GM12878 (cell line): ENCODE measurements around the gene XCR1. TPM values are rescaled to one million over a fixed set of nuclear protein-coding genes. Genes with fewer than 3 reads are reported as not detected.

Experiments used
- BCL11A ChIP-seq: IDR thresholded peaks from 2 replicates; pipeline ENCODE4 v1.6.1; 2011; ENCODE audit warnings: low read depth, low read length
- BMI1 ChIP-seq: fragments of 450-650 bp; IDR thresholded peaks from 2 replicates; pipeline ENCODE4 v1.6.1; 2016; ENCODE audit warnings: mild to moderate bottlenecking, moderate library complexity, borderline replicate concordance
- BRCA1 ChIP-seq: IDR thresholded peaks from 2 replicates; pipeline ENCODE4 v1.6.1; 2011; ENCODE audit warnings: low read depth, low read length, improper control_type of control experiment
- CHD2 ChIP-seq: IDR thresholded peaks from 2 replicates; pipeline ENCODE4 v1.6.1; 2011; ENCODE audit warnings: low read depth, low read length, improper control_type of control experiment, borderline replicate concordance
- FOS ChIP-seq: IDR thresholded peaks from 3 replicates; pipeline ENCODE4 v1.6.1; 2011; ENCODE audit warnings: borderline replicate concordance; ENCODE audit not compliant: insufficient read length; ENCODE audit errors: extremely low read depth
- HCFC1 ChIP-seq: fragments of 150-350 bp; IDR thresholded peaks from 2 replicates; pipeline ENCODE4 v1.6.1; 2014; ENCODE audit warnings: low read length
- HDGF ChIP-seq: fragments of 450-650 bp; IDR thresholded peaks from 2 replicates; pipeline ENCODE4 v1.6.1; 2016; ENCODE audit warnings: antibody characterized with exemption
- IKZF2 ChIP-seq, 2 experiments: fragments of 450-650 bp; IDR thresholded peaks; 2 replicates each; pipeline ENCODE4 v1.6.1; 2017; ENCODE audit warnings: mild to moderate bottlenecking in 2 of 2, moderate library complexity in 2 of 2
- IRF4 ChIP-seq: IDR thresholded peaks from 2 replicates; pipeline ENCODE4 v1.6.1; 2011; ENCODE audit warnings: low read depth, low read length
- MEF2B ChIP-seq: fragments of 450-650 bp; IDR thresholded peaks from 2 replicates; pipeline ENCODE4 v1.6.1; 2018; ENCODE audit warnings: mild to moderate bottlenecking, moderate library complexity; ENCODE audit not compliant: partially characterized antibody, poor library complexity, severe bottlenecking
- MTA2 ChIP-seq: fragments of 450-650 bp; IDR thresholded peaks from 2 replicates; pipeline ENCODE4 v1.6.1; 2016; ENCODE audit warnings: low read depth, mild to moderate bottlenecking, moderate library complexity
- MXI1 ChIP-seq: fragments of 150-350 bp; IDR thresholded peaks from 2 replicates; pipeline ENCODE4 v1.6.1; 2011; ENCODE audit warnings: low read depth, mild to moderate bottlenecking, inconsistent platforms, low read length, improper control_type of control experiment
- NBN ChIP-seq: fragments of 450-650 bp; IDR thresholded peaks from 2 replicates; pipeline ENCODE4 v1.6.1; 2016
- NFIC ChIP-seq: IDR thresholded peaks from 2 replicates; pipeline ENCODE4 v1.6.1; 2012; ENCODE audit warnings: low read depth, mild to moderate bottlenecking, inconsistent platforms, low read length, moderate library complexity
- NR2F1 ChIP-seq: fragments of 450-650 bp; conservative IDR thresholded peaks from 2 replicates; pipeline ENCODE4 v1.6.1; 2017; ENCODE audit warnings: mild to moderate bottlenecking
- RUNX3 ChIP-seq: IDR thresholded peaks from 2 replicates; pipeline ENCODE4 v1.6.1; 2012; ENCODE audit warnings: low read length, inconsistent platforms
- SMAD1 ChIP-seq: fragments of 450-650 bp; IDR thresholded peaks from 2 replicates; pipeline ENCODE4 v1.6.1; 2018; ENCODE audit warnings: mild to moderate bottlenecking, low read depth; ENCODE audit not compliant: partially characterized antibody
- SMARCA5 ChIP-seq: fragments of 450-650 bp; IDR thresholded peaks from 2 replicates; pipeline ENCODE4 v1.6.1; 2017; ENCODE audit warnings: mild to moderate bottlenecking
- SUZ12 ChIP-seq: fragments of 200-600 bp; sonication (generic); IDR thresholded peaks from one replicate; pipeline ENCODE4 v1.6.1; 2018; ENCODE audit warnings: antibody characterized with exemption, mild to moderate bottlenecking; ENCODE audit not compliant: unreplicated experiment
- polyA plus RNA-seq, 11 experiments: library from polyadenylated mRNA; depleted of rRNA in 4 of 11; unstranded in 6 of 11; stranded (reverse) in 5 of 11; fragments of >200 nt; fragmentation: Nextera tagmentation in 4 of 11; fragmentation: Illumina TruSeq in 1 of 11; extraction: Ambion mirVana in 4 of 11; extraction: Trizol in 1 of 11; gene quantifications; 1 replicate in 1 of 11; 2 replicates in 10 of 11; pipeline versions ENCODE4 v1.2.1 to v1.2.3, GENCODE V29; 2011 to 2016; ENCODE audit warnings: inconsistent platforms in 2 of 11, missing spikeins in 2 of 11, low read depth in 1 of 11
- total RNA-seq, 4 experiments: library from RNA; depleted of rRNA in 3 of 4; stranded (reverse); fragments of >200 nt in 3 of 4; fragmentation: Illumina TruSeq in 1 of 4; extraction: Trizol in 1 of 4; gene quantifications; 2 replicates each; pipeline versions ENCODE4 v1.2.1 to v1.2.3, GENCODE V29; 2013 to 2021
- TF ChIP-seq, protein P1 (sequence below): fragments of 450-650 bp; IDR thresholded peaks from 2 replicates; pipeline ENCODE4 v1.6.1; 2017; ENCODE audit warnings: low read depth, mild to moderate bottlenecking, moderate library complexity
- TF ChIP-seq, protein P2 (sequence below): IDR thresholded peaks from 2 replicates; pipeline ENCODE4 v1.6.1; 2012; ENCODE audit warnings: mild to moderate bottlenecking, low read depth, low read length
- TF ChIP-seq, protein P3 (sequence below): fragments of 450-650 bp; IDR thresholded peaks from 2 replicates; pipeline ENCODE4 v1.6.1; 2017; ENCODE audit warnings: borderline replicate concordance
- TF ChIP-seq, protein P4 (sequence below): fragments of 450-650 bp; IDR thresholded peaks from 2 replicates; pipeline ENCODE4 v1.6.1; 2018; ENCODE audit warnings: borderline replicate concordance, mild to moderate bottlenecking; ENCODE audit not compliant: partially characterized antibody

The XCR1 gene
- total and polyA plus RNA-seq, 10 of the 15 experiments (the other 5 are each of a cell fraction or from before 2014, with no cell fraction given): 0.02 to 0.29 (median 0.13) TPM; not detected in 2

DNA sequence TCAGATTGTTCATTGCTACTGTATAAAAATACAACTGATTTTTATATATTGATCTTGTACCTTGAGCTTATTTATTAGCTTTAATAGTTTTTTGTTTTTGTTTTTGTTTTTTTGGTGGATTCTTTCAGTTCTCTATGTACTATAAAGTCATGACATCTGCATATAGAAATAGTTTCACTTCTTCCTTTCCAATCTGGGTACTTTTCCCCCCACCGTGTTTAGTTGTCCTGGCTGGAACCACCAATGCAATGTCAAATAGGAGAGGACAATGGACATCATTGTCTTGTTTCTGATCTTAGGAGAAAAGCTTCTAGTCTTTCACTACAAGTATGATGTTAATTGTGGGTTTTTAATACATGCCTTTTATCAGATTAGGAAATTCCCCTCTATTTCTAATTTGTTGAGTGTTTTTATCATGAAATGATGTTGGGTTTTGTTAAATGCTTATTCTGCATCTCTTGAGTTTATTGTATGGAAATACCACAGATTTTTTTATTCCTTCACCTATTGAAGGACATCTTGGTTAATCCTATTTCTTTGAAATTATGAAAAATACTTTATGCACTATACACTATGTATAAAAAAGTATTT is 2.8 kb upstream of the XCR1 start (continued):
- TF ChIP-seq, protein P1, sequence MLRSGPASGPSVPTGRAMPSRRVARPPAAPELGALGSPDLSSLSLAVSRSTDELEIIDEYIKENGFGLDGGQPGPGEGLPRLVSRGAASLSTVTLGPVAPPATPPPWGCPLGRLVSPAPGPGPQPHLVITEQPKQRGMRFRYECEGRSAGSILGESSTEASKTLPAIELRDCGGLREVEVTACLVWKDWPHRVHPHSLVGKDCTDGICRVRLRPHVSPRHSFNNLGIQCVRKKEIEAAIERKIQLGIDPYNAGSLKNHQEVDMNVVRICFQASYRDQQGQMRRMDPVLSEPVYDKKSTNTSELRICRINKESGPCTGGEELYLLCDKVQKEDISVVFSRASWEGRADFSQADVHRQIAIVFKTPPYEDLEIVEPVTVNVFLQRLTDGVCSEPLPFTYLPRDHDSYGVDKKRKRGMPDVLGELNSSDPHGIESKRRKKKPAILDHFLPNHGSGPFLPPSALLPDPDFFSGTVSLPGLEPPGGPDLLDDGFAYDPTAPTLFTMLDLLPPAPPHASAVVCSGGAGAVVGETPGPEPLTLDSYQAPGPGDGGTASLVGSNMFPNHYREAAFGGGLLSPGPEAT: peak; percentile 95
- no peak for TF ChIP-seq SUZ12
- TF ChIP-seq NR2F1: peak; percentile 40; the same call in 1 of the 2 replicates
- TF ChIP-seq NFIC: peak; percentile 76
- TF ChIP-seq IKZF2 (IDR thresholded peaks at IDR 0.05): peak; percentile 70 to 81; a peak in 2 of 4 replicates
- no peak for TF ChIP-seq SMARCA5
- TF ChIP-seq IRF4: 0 out of 2 replicates have a peak, but pooled peaks have one; percentile 39
- no peak for TF ChIP-seq BRCA1
- no peak for TF ChIP-seq FOS
- no peak for TF ChIP-seq HCFC1
- TF ChIP-seq CHD2: no peak
- peak; percentile 52 for TF ChIP-seq BMI1
- TF ChIP-seq, protein P2, sequence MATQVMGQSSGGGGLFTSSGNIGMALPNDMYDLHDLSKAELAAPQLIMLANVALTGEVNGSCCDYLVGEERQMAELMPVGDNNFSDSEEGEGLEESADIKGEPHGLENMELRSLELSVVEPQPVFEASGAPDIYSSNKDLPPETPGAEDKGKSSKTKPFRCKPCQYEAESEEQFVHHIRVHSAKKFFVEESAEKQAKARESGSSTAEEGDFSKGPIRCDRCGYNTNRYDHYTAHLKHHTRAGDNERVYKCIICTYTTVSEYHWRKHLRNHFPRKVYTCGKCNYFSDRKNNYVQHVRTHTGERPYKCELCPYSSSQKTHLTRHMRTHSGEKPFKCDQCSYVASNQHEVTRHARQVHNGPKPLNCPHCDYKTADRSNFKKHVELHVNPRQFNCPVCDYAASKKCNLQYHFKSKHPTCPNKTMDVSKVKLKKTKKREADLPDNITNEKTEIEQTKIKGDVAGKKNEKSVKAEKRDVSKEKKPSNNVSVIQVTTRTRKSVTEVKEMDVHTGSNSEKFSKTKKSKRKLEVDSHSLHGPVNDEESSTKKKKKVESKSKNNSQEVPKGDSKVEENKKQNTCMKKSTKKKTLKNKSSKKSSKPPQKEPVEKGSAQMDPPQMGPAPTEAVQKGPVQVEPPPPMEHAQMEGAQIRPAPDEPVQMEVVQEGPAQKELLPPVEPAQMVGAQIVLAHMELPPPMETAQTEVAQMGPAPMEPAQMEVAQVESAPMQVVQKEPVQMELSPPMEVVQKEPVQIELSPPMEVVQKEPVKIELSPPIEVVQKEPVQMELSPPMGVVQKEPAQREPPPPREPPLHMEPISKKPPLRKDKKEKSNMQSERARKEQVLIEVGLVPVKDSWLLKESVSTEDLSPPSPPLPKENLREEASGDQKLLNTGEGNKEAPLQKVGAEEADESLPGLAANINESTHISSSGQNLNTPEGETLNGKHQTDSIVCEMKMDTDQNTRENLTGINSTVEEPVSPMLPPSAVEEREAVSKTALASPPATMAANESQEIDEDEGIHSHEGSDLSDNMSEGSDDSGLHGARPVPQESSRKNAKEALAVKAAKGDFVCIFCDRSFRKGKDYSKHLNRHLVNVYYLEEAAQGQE: no peak
- peak; percentile 80 for TF ChIP-seq NBN
- TF ChIP-seq, protein P3, sequence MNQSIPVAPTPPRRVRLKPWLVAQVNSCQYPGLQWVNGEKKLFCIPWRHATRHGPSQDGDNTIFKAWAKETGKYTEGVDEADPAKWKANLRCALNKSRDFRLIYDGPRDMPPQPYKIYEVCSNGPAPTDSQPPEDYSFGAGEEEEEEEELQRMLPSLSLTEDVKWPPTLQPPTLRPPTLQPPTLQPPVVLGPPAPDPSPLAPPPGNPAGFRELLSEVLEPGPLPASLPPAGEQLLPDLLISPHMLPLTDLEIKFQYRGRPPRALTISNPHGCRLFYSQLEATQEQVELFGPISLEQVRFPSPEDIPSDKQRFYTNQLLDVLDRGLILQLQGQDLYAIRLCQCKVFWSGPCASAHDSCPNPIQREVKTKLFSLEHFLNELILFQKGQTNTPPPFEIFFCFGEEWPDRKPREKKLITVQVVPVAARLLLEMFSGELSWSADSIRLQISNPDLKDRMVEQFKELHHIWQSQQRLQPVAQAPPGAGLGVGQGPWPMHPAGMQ: no peak
- peak; percentile 62 for TF ChIP-seq MEF2B
- 0 out of 2 replicates have a peak, but pooled peaks have one; percentile 21 for TF ChIP-seq HDGF
- TF ChIP-seq MTA2: peak; percentile 89
- 0 out of 2 replicates have a peak, but pooled peaks have one; percentile 35 for TF ChIP-seq BCL11A
- no peak for TF ChIP-seq SMAD1
- TF ChIP-seq, protein P4, sequence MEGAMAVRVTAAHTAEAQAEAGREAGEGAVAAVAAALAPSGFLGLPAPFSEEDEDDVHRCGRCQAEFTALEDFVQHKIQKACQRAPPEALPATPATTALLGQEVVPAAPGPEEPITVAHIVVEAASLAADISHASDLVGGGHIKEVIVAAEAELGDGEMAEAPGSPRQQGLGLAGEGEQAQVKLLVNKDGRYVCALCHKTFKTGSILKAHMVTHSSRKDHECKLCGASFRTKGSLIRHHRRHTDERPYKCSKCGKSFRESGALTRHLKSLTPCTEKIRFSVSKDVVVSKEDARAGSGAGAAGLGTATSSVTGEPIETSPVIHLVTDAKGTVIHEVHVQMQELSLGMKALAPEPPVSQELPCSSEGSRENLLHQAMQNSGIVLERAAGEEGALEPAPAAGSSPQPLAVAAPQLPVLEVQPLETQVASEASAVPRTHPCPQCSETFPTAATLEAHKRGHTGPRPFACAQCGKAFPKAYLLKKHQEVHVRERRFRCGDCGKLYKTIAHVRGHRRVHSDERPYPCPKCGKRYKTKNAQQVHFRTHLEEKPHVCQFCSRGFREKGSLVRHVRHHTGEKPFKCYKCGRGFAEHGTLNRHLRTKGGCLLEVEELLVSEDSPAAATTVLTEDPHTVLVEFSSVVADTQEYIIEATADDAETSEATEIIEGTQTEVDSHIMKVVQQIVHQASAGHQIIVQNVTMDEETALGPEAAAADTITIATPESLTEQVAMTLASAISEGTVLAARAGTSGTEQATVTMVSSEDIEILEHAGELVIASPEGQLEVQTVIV: no peak
- TF ChIP-seq RUNX3: peak; percentile 25; the same call in 1 of the 2 replicates
- no peak for TF ChIP-seq MXI1
